K562 (cell line): ENCODE measurements around the gene SURF4. TPM values are rescaled to one million over a fixed set of nuclear protein-coding genes. Genes with fewer than 3 reads are reported as not detected.

Source experiments
- BRF2 ChIP-seq: IDR thresholded peaks from 3 replicates; pipeline ENCODE4 v1.6.1; 2011; ENCODE audit warnings: borderline replicate concordance, mild to moderate bottlenecking; ENCODE audit not compliant: insufficient read length, insufficient read depth
- CAMTA2 ChIP-seq: fragments of 250-450 bp; sonication (Bioruptor Pico); conservative IDR thresholded peaks from 2 replicates; pipeline ENCODE4 v1.5.1; 2022
- CEBPZ ChIP-seq: fragments of 150-350 bp; IDR thresholded peaks from 2 replicates; pipeline ENCODE4 v1.6.1; 2014; ENCODE audit warnings: low read depth, mild to moderate bottlenecking, low read length, borderline replicate concordance
- CGGBP1 ChIP-seq: fragments of 250-450 bp; sonication (Bioruptor Pico); IDR thresholded peaks from 2 replicates; pipeline ENCODE4 v1.9.0; 2021; ENCODE audit warnings: mild to moderate bottlenecking
- FOXA3 ChIP-seq, 2 experiments: fragments of 450-650 bp in 1 of 2; sonication (generic) in 1 of 2; formaldehyde crosslinking; IDR thresholded peaks in 1 of 2; conservative IDR thresholded peaks in 1 of 2; 2 replicates each; pipeline versions ENCODE4 v1.4.0 to v1.8.0; 2020 to 2022; ENCODE audit warnings: mild to moderate bottlenecking in 2 of 2, missing genetic modification reagents in 1 of 2
- IRF2 ChIP-seq: sonication (generic); formaldehyde crosslinking; IDR thresholded peaks from 2 replicates; pipeline ENCODE4 v1.8.1; 2022; ENCODE audit warnings: mild to moderate bottlenecking, missing genetic modification reagents
- RFX7 ChIP-seq: fragments of 250-450 bp; sonication (Bioruptor Pico); IDR thresholded peaks from 2 replicates; pipeline ENCODE4 v1.5.1; 2021; ENCODE audit warnings: mild to moderate bottlenecking
- SAFB2 ChIP-seq: fragments of 200-400 bp; formaldehyde crosslinking; IDR thresholded peaks from 2 replicates; pipeline ENCODE4 v1.6.1; 2018; ENCODE audit warnings: borderline replicate concordance, low read length, low read depth, moderate library complexity; ENCODE audit not compliant: severe bottlenecking
- SIX5 ChIP-seq, 2 experiments: IDR thresholded peaks; 2 replicates each; pipeline ENCODE4 v1.6.1; 2011; ENCODE audit warnings: low read length in 2 of 2, borderline replicate concordance in 1 of 2, low read depth in 1 of 2, mild to moderate bottlenecking in 1 of 2, moderate library complexity in 1 of 2; ENCODE audit not compliant: insufficient read depth in 1 of 2
- TAF7 ChIP-seq: fragments of 450-650 bp; IDR thresholded peaks from 2 replicates; pipeline ENCODE4 v1.6.1; 2016; ENCODE audit warnings: missing genetic modification characterization, missing compliant biosample characterization
- TARDBP ChIP-seq: fragments of 450-650 bp; IDR thresholded peaks from 2 replicates; pipeline ENCODE4 v1.6.1; 2016
- ZNF12 ChIP-seq: sonication (generic); formaldehyde crosslinking; IDR thresholded peaks from 2 replicates; pipeline ENCODE4 v1.4.0; 2020; ENCODE audit warnings: mild to moderate bottlenecking, missing genetic modification reagents
- ZNF133 ChIP-seq: fragments of 250-450 bp; sonication (Bioruptor Pico); IDR thresholded peaks from 2 replicates; pipeline ENCODE4 v1.4.0; 2020; ENCODE audit warnings: mild to moderate bottlenecking
- ZNF165 ChIP-seq: fragments of 250-450 bp; sonication (Bioruptor Pico); IDR thresholded peaks from 2 replicates; pipeline ENCODE4 v1.4.0; 2020; ENCODE audit warnings: borderline replicate concordance
- polyA plus RNA-seq, 8 experiments: library from polyadenylated mRNA; depleted of rRNA in 4 of 8; stranded (reverse) in 5 of 8; unstranded in 3 of 8; fragments of >200 nt; fragmentation: Nextera tagmentation in 2 of 8; fragmentation: Illumina TruSeq in 1 of 8; extraction: Ambion mirVana in 2 of 8; extraction: Trizol in 1 of 8; gene quantifications; 2 replicates each; pipeline versions ENCODE4 v1.2.1 to v1.2.3, GENCODE V29; 2011 to 2014; ENCODE audit warnings: inconsistent platforms in 1 of 8, missing spikeins in 1 of 8
- total RNA-seq, 7 experiments: library from RNA; depleted of rRNA in 6 of 7; stranded (reverse); fragments of >200 nt in 6 of 7; fragmentation: Illumina TruSeq in 2 of 7; extraction: Trizol in 2 of 7; gene quantifications; 2 replicates each; pipeline versions ENCODE4 v1.2.1 to v1.2.3, GENCODE V29; 2011 to 2021; ENCODE audit warnings: low replicate concordance in 1 of 7
- TF ChIP-seq, protein P1 (sequence below): fragments of 450-650 bp; formaldehyde crosslinking; IDR thresholded peaks from 2 replicates; pipeline ENCODE4 v1.4.0; 2022; ENCODE audit warnings: missing genetic modification characterization
- TF ChIP-seq, protein P2 (sequence below): fragments of 450-650 bp; conservative IDR thresholded peaks from 2 replicates; pipeline ENCODE4 v1.6.1; 2016; ENCODE audit warnings: missing genetic modification characterization, low read depth, mild to moderate bottlenecking, missing compliant biosample characterization, moderate library complexity
- TF ChIP-seq, protein P3 (sequence below): fragments of 250-450 bp; sonication (Bioruptor Pico); IDR thresholded peaks from 2 replicates; pipeline ENCODE4 v1.5.0; 2020; ENCODE audit warnings: mild to moderate bottlenecking

SURF4 gene
- total and polyA plus RNA-seq, 9 of the 15 experiments (the other 6 are each of a cell fraction or from before 2014, with no cell fraction given) = 8.4 to 176 (median 130) TPM

- TF ChIP-seq BRF2 (no peak), FOXA3 (CRISPR knock-in tag; conservative IDR thresholded peaks at IDR 0.05 in 1 of 2, IDR thresholded peaks at IDR 0.05 in 1 of 2) (peak in 1 of 2 experiments; percentile 15; a peak in 1 of 4 replicates), SIX5 (IDR thresholded peaks at IDR 0.05; ENCODE audit: borderline replicate concordance in 1 of 2, insufficient read depth in 1 of 2, low read depth in 1 of 2, low read length in 2 of 2) (peak; percentile 37 to 43; a peak in 3 of 4 replicates), TAF7 (tag) (peak; percentile 90), SAFB2 (no peak), ZNF165 (no peak), ZNF12 (CRISPR knock-in tag) (peak; percentile 16; the same call in 1 of the 2 replicates), RFX7 (CRISPR knock-in tag) (no peak), CAMTA2 (CRISPR knock-in tag) (no peak), ZNF133 (CRISPR knock-in tag) (no peak), TARDBP (peak; percentile 74; the same call in 1 of the 2 replicates), CEBPZ (no peak), CGGBP1 (CRISPR knock-in tag) (no peak), IRF2 (CRISPR knock-in tag) (no peak)
- TF ChIP-seq, protein P1, sequence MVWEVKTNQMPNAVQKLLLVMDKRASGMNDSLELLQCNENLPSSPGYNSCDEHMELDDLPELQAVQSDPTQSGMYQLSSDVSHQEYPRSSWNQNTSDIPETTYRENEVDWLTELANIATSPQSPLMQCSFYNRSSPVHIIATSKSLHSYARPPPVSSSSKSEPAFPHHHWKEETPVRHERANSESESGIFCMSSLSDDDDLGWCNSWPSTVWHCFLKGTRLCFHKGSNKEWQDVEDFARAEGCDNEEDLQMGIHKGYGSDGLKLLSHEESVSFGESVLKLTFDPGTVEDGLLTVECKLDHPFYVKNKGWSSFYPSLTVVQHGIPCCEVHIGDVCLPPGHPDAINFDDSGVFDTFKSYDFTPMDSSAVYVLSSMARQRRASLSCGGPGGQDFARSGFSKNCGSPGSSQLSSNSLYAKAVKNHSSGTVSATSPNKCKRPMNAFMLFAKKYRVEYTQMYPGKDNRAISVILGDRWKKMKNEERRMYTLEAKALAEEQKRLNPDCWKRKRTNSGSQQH (CRISPR knock-in tag) = peak; percentile 47; the same call in 1 of the 2 replicates
- TF ChIP-seq, protein P2, sequence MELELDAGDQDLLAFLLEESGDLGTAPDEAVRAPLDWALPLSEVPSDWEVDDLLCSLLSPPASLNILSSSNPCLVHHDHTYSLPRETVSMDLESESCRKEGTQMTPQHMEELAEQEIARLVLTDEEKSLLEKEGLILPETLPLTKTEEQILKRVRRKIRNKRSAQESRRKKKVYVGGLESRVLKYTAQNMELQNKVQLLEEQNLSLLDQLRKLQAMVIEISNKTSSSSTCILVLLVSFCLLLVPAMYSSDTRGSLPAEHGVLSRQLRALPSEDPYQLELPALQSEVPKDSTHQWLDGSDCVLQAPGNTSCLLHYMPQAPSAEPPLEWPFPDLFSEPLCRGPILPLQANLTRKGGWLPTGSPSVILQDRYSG (tag) = peak; percentile 73; the same call in 1 of the 2 replicates
- TF ChIP-seq, protein P3, sequence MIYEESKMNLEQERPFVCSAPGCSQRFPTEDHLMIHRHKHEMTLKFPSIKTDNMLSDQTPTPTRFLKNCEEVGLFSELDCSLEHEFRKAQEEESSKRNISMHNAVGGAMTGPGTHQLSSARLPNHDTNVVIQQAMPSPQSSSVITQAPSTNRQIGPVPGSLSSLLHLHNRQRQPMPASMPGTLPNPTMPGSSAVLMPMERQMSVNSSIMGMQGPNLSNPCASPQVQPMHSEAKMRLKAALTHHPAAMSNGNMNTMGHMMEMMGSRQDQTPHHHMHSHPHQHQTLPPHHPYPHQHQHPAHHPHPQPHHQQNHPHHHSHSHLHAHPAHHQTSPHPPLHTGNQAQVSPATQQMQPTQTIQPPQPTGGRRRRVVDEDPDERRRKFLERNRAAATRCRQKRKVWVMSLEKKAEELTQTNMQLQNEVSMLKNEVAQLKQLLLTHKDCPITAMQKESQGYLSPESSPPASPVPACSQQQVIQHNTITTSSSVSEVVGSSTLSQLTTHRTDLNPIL (CRISPR knock-in tag) = no peak
These were observed 41.9 kb upstream of the SURF4 start, which contains the start of gene REXO4 (continued) for GRCh38 chr9:133417541-133418461.
